Pancreas (tissue), 10 donors: Measurements from ENCODE around the gene TAMALIN. TPM values are rescaled to one million over a fixed set of nuclear protein-coding genes. Genes with fewer than 3 reads are reported as not detected.

ENCODE experiments used
- ATAC-seq, 4 donors: fragments of 200-7000 bp; cut with Tn5 transposase; one replicate each; pipeline versions ENCODE4 v1.8.0 to v1.9.1; 2020; ENCODE audit warnings: mild to moderate bottlenecking in 4 of 4, moderate library complexity in 4 of 4
- DNase-seq, 6 donors: peaks; one replicate each; pipeline ENCODE4 v3.0.0-alpha.2; 2020
- FAIRE-seq: peaks from 2 replicates; lab custom pipeline; 2012; peaks lifted over from hg19 to GRCh38; lab: Jason Lieb, UNC
- H3K27ac ChIP-seq, 4 donors: fragments of 200-600 bp; sonication (generic); 1 replicate in 3 of 4; 2 replicates in 1 of 4; pipeline versions ENCODE4 v1.5.0 to v1.8.0; 2020
- H3K27me3 ChIP-seq, 4 donors: fragments of 200-600 bp; one replicate each; pipeline ENCODE4 v1.8.0; 2021
- H3K36me3 ChIP-seq, 3 donors: fragments of 200-600 bp; sonication (generic) in 1 of 3; one replicate each; pipeline versions ENCODE4 v1.5.0 to v1.8.0; 2020 to 2021
- H3K4me1 ChIP-seq, 3 donors: fragments of 200-600 bp; one replicate each; pipeline ENCODE4 v1.8.0; 2021
- H3K4me3 ChIP-seq, 4 donors: fragments of 200-600 bp; sonication (generic) in 2 of 4; one replicate each; pipeline versions ENCODE4 v1.5.0 to v1.8.0; 2020 to 2021
- H3K9me3 ChIP-seq, 4 donors: fragments of 200-600 bp; one replicate each; pipeline ENCODE4 v1.8.0; 2021
- CTCF ChIP-seq, 4 donors: fragments of 200-600 bp; sonication (generic) in 3 of 4; IDR thresholded peaks; one replicate each; pipeline versions ENCODE4 v1.5.0 to v1.8.0; 2021; ENCODE audit warnings: antibody characterized with exemption in 4 of 4
- WGBS, 2 donors: extraction: QIAGEN DNeasy Blood & Tissue Kit; methylation state at CpG; one replicate each; pipeline ENCODE4 v1.1.7; 2013; 5-methylcytosine and 5-hydroxymethylcytosine counted together
- intact Hi-C, 3 donors: fragments of 100-400 bp; cut with DNase I; formaldehyde crosslinking; loops; one replicate each; pipeline versions ENCODE4 v1.11.1 to v1.14.2; 2022
- polyA plus RNA-seq, 2 donors: library from polyadenylated mRNA; stranded (reverse); fragments of 200-250 nt; gene quantifications; one replicate each; pipeline ENCODE4 v1.2.3, GENCODE V29; 2013
- total RNA-seq, 6 donors: library from RNA; stranded (reverse); fragmentation: NEBNext Ultra II Directional in 4 of 6; extraction: Animal tissue kit (Norgen Biotek cat#: 25700) in 4 of 6; gene quantifications; one replicate each; pipeline versions ENCODE4 v1.2.1 to v1.2.4, GENCODE V29; 2021 to 2023
- donor health status: healthy with polysubstance abuse.
- donor health status: DM: no; HTN: no; CAD: no; lungs with moderate emphysema.
- donor health status: DM: no; HTN: no; CAD: no.
- donor health status: control.
- donor health status: control.
- donor health status: Bipolar disorder and iron deficiency.
- donor health status: DM: yes; HTN: yes; CAD: no.
- donor health status: DM: no; HTN: no; CAD: no.
- donor health status: DM: no; HTN: no; CAD: no.
- donor health status: DM: yes; HTN: yes; CAD: no.

TAMALIN gene
- total and polyA plus RNA-seq, 8 donors, result 7.1 to 51.6 (median 13.6) TPM

- WGBS, 2 donors, result 88 to 91% methylated on average over 14 of the region's 14 CpGs
- intact Hi-C loops, result no loop called here
- no peaks in the 10 kb centered on the region for H3K9me3 ChIP-seq
- no peaks in the 10 kb centered on the region for H3K27me3 ChIP-seq
- ATAC-seq (no peak), DNase-seq (no peak), FAIRE-seq (no peak)
- H3K4me3 ChIP-seq, result no peak overlapping the region
- H3K36me3 ChIP-seq, result peaks cover 0 to 36% (median 4%) of the 10 kb centered on the region in 3 donors
- no peak for TF ChIP-seq CTCF (IDR thresholded peaks at IDR 0.05)
- H3K4me1 ChIP-seq, result peaks cover 0 to 5% (median 0%) of the 10 kb centered on the region in 3 donors
- no peak overlapping the region for H3K27ac ChIP-seq
These were observed 51.2 kb downstream of the TAMALIN start for GRCh38 chr12:52057638-52058576.

GRCh38 chr12:52058631-52059361 is 52.0 kb downstream of the TAMALIN start:
- Histone ChIP-seq H3K9me3 (no peaks in the 10 kb centered on the region), H3K4me3 (no peak overlapping the region), H3K27ac (no peak overlapping the region), H3K36me3 (peaks cover 0 to 36% (median 4%) of the 10 kb centered on the region in 3 donors), H3K4me1 (peaks cover 0 to 7% (median 0%) of the 10 kb centered on the region in 3 donors), H3K27me3 (no peaks in the 10 kb centered on the region)
- no peak for ATAC-seq
- DNase-seq, result peak in 4 of 6 donors; percentile 5 to 64 (median 46)
- no peak for TF ChIP-seq CTCF (IDR thresholded peaks at IDR 0.05)
- intact Hi-C loops, result no loop called here
- FAIRE-seq, result no peak
- WGBS, 2 donors, result 80 to 85% methylated on average over 21 to 25 of the region's 25 CpGs

GRCh38 chr12:52059582-52060497 is 53.1 kb downstream of the TAMALIN start:
- WGBS, 2 donors, result 81 to 82% methylated on average over 12 of the region's 12 CpGs
- intact Hi-C loops, result no loop called here
- no peak for FAIRE-seq
- DNase-seq, result peak in 1 of 6 donors; percentile 24
- Histone ChIP-seq H3K9me3 (no peaks in the 10 kb centered on the region), H3K4me1 (peaks cover 0 to 7% (median 3%) of the 10 kb centered on the region in 3 donors), H3K27me3 (no peaks in the 10 kb centered on the region), H3K27ac (no peak overlapping the region), H3K36me3 (peaks cover 0 to 31% (median 4%) of the 10 kb centered on the region in 3 donors), H3K4me3 (no peak overlapping the region)
- TF ChIP-seq CTCF (IDR thresholded peaks at IDR 0.05), result no peak
- peak in 1 of 4 donors; percentile 2 for ATAC-seq

- DNase-seq (peak in 3 of 6 donors; percentile 41 to 62 (median 42)), ATAC-seq (no peak)
- TF ChIP-seq CTCF (IDR thresholded peaks at IDR 0.05), result no peak
These were observed 53.9 kb downstream of the TAMALIN start for GRCh38 chr12:52060498-52061177.

More at GRCh38 chr12:52060498-52061177, 53.9 kb downstream of the TAMALIN start:
- no peak overlapping the region for H3K27ac ChIP-seq
- no peak for FAIRE-seq
- no peak overlapping the region for H3K4me3 ChIP-seq
- H3K9me3 ChIP-seq, result no peaks in the 10 kb centered on the region
- H3K27me3 ChIP-seq, result no peaks in the 10 kb centered on the region
- intact Hi-C loops, result no loop called here
- 78 to 86% methylated on average over 14 of the region's 14 CpGs for WGBS, 2 donors
- H3K4me1 ChIP-seq, result peaks cover 0 to 7% (median 3%) of the 10 kb centered on the region in 3 donors
- peaks cover 0 to 26% (median 4%) of the 10 kb centered on the region in 3 donors for H3K36me3 ChIP-seq
